Neural crest cell (in vitro differentiated cells): ENCODE results near the gene COX11. TPM values are rescaled to one million over a fixed set of nuclear protein-coding genes. Genes with fewer than 3 reads are reported as not detected.

Experiments used
- DNase-seq: peaks from one replicate; pipeline ENCODE4 v3.0.0; 2021; ENCODE audit warnings: low read depth, mixed read lengths, low spot score
- H3K27ac Mint-ChIP-seq: one replicate; pipeline ENCODE4 v1.8.0; 2021; ENCODE audit warnings: mild to moderate bottlenecking, mixed read lengths; ENCODE audit not compliant: unreplicated experiment
- H3K27me3 Mint-ChIP-seq: 2 replicates; pipeline ENCODE4 v1.8.0; 2021; ENCODE audit warnings: low read depth, mild to moderate bottlenecking, mixed read lengths
- H3K36me3 Mint-ChIP-seq: 2 replicates; pipeline ENCODE4 v1.8.0; 2021; ENCODE audit warnings: low read depth, mild to moderate bottlenecking, mixed read lengths
- H3K4me1 Mint-ChIP-seq: 2 replicates; pipeline ENCODE4 v1.8.0; 2021; ENCODE audit warnings: mixed read lengths
- H3K4me3 Mint-ChIP-seq: one replicate; pipeline ENCODE4 v1.8.0; 2021; ENCODE audit warnings: mild to moderate bottlenecking, mixed read lengths
- H3K9me3 Mint-ChIP-seq: 2 replicates; pipeline ENCODE4 v1.8.0; 2021; ENCODE audit warnings: mixed read lengths
- CTCF ChIP-seq: fragments of 200-600 bp; sonication (generic); conservative IDR thresholded peaks from 2 replicates; pipeline ENCODE4 v1.5.0; 2021; ENCODE audit warnings: antibody characterized with exemption, mild to moderate bottlenecking
- total RNA-seq: library from RNA; stranded (reverse); gene quantifications from 2 replicates; pipeline ENCODE4 v1.2.1, GENCODE V29; 2021

The COX11 gene
- total RNA-seq, 1 donor from 2014 or later = 73.0 TPM

- Mint-ChIP-seq H3K4me3 (no peak overlapping the region), H3K4me1 (peaks cover 10% of the 10 kb centered on the region), H3K27me3 (no peaks in the 10 kb centered on the region), H3K36me3 (peaks cover 45% of the 10 kb centered on the region), H3K9me3 (peaks cover 16% of the 10 kb centered on the region), H3K27ac (no peak overlapping the region)
- TF ChIP-seq CTCF = no peak
- DNase-seq = no peak
Measured at GRCh38 chr17:54974759-54975158, 6.3 kb upstream of the COX11 start.

GRCh38 chr17:54972406-54973138 is 4.1 kb upstream of the COX11 start:
- no peaks in the 10 kb centered on the region for H3K27me3 Mint-ChIP-seq
- no peak overlapping the region for H3K27ac Mint-ChIP-seq
- H3K9me3 Mint-ChIP-seq = peaks cover 6% of the 10 kb centered on the region
- peaks cover 31% of the 10 kb centered on the region for H3K36me3 Mint-ChIP-seq
- no peak for DNase-seq
- H3K4me3 Mint-ChIP-seq = no peak overlapping the region
- peaks cover 10% of the 10 kb centered on the region for H3K4me1 Mint-ChIP-seq
- TF ChIP-seq CTCF = no peak

- Mint-ChIP-seq H3K27ac (no peak overlapping the region), H3K27me3 (no peaks in the 10 kb centered on the region), H3K36me3 (peaks cover 26% of the 10 kb centered on the region), H3K9me3 (peaks cover 5% of the 10 kb centered on the region), H3K4me1 (peaks cover 14% of the 10 kb centered on the region), H3K4me3 (peak overlapping the region; percentile 50)
- no peak for TF ChIP-seq CTCF
- DNase-seq = no peak
Measured at GRCh38 chr17:54971901-54972300, 3.4 kb upstream of the COX11 start.

- TF ChIP-seq CTCF = no peak
- Mint-ChIP-seq H3K27me3 (no peaks in the 10 kb centered on the region), H3K4me1 (peaks cover 22% of the 10 kb centered on the region), H3K36me3 (peaks cover 21% of the 10 kb centered on the region), H3K27ac (no peak overlapping the region), H3K9me3 (peaks cover under 1% of the 10 kb centered on the region), H3K4me3 (peak overlapping the region; percentile 52)
- DNase-seq = no peak
Measured at GRCh38 chr17:54971147-54971546, 2.7 kb upstream of the COX11 start.

- Mint-ChIP-seq H3K36me3 (peaks cover 14% of the 10 kb centered on the region), H3K27ac (no peak overlapping the region), H3K4me1 (peaks cover 25% of the 10 kb centered on the region), H3K27me3 (no peaks in the 10 kb centered on the region), H3K4me3 (no peak overlapping the region), H3K9me3 (no peaks in the 10 kb centered on the region)
- no peak for DNase-seq
- no peak for TF ChIP-seq CTCF
Measured at GRCh38 chr17:54969658-54970572, 1.5 kb upstream of the COX11 start.
